NK-92 treated with Interleukin-12 subunit alpha and Interleukin-12 subunit beta, amount 100 ng/mL, for 24 hours (cell line): ENCODE measurements around the gene IQCK.

ENCODE experiments used
- DNase-seq: peaks from one replicate; lab custom pipeline; 2025; lab: John Stamatoyannopoulos, UW

The IQCK gene

DNA sequence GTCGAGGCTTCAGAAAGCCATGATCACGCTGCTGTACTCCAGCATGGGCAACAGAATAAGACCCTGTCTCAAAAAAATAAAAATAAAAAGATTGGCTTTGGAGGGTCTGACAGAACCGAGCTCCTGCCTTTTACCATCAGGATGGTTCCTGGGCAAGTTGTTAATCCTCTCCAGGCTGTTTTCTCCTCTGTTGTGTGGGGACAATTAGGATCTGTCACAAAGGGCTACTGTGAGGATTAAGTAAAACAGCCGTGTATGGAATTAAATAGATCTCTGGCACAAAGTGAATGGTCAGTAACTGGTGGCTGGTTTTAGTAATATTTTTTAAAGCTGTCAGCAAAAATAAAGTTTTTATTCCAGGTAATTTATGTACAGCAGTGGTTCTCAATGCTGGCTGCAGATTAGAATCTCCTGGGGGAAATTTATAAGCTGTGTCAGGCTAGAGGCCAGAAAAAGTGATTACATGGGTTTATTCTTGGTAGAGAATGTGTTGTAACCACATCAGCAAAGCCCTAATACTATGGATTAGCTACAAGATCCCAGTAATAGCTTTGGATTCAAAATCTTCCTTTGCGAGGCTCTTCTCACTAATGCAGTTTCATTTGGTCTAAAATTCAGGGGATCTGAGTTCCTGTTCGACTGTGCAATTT, 119.4 kb downstream of the IQCK start:
- no peak for DNase-seq

DNA sequence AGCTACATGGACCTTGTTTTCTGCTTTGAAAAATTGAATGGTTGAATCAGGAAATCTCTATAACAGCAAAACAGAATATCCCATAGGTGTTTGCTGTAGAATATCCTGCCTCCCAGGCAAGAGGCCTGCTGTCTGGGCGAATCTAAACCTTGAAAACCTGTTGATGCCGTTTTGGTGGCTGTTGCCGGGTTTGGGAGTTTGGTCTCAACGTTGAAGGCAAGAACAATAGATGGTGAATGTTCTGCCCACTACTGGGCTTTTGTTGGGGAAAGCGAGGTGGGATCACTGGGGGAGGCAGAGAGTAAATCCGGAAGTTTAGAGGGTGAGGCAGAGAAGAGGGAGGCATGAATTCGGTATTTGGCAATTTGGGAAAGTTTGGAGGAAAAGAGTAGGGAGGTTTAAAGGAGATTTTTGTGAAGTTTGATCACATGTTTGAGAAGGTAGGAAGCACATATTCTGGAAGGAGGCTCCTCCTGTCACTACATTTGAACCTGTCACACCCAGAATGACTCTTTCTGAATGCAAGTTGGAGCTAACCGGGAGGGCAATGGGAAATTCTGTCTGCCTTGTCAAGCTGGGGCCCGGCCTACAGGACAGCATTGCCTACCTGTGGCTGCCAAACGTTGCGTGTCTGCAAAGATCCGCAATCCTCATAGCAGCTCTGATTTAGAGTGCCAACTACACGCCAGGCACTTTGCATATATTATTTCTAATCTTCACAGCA, 120.1 kb downstream of the IQCK start:
- no peak for DNase-seq

DNA sequence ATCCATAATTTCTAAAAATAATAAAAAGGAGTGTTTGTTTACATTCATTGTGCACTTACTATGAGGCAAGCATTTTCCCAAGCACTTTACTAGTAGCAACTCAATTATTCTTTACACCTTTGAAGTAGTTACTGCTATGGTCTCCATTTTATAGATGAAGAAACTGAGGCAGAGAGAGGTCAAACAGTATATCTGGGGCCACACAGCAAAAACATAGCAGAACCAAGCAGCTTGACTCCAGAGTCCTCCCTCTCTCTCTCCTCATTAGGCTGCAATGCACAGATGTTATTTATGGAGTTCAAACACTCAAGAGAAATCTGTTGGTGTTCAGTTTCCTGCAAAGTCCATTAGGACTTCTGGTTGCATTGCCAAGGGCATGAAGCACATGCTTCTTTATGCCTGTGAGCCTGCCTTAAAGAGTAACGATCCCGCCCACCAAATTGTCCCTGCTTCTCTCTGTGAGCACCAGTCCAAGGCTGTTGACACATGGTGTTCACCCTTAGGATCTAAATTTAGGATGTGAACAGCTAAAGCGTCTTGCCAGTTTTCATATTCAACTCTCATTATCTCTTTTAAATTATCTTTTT, 122.5 kb downstream of the IQCK start:
- DNase-seq = no peak

DNA sequence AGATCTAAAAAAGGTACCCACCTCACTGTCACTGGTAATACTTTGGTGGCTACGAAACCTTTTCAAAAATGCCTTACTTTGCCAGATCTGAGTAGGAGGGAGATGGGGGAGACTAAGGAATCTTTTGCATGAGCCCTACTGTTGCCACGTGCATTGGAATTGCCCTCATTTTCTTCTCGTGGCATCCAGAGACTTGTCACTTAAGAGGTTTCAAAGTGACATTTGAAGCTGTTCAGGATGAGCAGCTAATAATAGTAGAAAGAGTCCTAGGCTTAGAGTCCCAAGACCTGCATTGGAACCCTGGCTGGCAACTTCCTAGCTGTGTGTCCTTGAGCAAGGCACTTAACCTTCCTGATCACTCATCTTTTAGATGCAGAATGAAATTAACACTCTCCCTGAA, 123.1 kb downstream of the IQCK start:
- DNase-seq = no peak

DNA sequence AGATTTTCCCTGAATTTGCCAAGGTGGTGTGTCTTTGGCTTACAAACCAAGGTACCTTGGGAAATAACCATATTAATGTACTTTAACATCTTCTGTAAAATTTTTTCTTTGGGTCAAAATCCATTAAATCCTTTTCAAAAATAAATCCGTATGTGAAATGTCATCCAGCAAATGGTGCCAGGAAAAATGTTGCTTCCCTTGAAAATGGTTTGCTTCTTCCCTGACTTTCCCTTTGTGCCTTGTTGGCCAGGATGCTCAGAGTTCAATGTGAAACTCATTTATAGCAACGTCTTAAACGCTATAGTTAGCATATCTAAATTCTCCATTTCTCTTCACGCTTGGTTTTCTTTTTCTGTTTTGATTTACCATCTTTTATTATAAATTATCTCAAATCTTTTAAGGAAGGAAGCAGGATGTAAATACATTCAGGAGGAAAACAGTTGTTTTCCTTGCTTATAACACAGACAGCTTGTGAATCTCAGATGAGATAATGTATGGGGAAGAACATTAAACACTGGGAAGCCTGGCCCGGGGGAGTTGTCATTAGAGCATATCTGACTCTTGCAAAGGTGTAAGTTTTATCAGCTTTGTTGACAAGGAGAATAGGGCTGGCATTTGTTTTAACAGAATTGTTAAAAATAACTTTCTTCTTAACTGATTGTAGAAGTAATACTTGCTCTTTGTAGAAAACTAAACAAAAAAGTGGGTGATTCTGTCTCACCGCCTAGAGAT, 124.5 kb downstream of the IQCK start:
- DNase-seq = no peak

DNA sequence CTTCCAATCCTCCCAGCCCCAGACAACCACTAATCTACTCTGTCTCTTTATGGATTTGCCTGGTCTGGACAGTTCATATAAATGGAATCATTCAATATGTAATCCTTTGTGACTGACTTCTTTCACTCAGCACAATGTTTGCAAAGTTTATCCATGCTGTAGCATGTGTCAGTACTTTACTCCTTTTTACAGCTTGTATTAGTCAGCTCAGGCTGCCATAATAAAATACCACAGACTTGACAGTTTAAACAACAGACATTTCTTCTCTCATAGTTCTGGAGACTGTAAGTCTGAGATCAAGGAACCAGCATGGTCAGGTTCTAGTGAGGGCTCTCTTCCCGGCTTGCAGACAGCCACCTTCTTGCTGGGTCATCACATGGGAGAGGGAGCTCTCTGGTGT, 125.3 kb downstream of the IQCK start:
- no peak for DNase-seq

DNA sequence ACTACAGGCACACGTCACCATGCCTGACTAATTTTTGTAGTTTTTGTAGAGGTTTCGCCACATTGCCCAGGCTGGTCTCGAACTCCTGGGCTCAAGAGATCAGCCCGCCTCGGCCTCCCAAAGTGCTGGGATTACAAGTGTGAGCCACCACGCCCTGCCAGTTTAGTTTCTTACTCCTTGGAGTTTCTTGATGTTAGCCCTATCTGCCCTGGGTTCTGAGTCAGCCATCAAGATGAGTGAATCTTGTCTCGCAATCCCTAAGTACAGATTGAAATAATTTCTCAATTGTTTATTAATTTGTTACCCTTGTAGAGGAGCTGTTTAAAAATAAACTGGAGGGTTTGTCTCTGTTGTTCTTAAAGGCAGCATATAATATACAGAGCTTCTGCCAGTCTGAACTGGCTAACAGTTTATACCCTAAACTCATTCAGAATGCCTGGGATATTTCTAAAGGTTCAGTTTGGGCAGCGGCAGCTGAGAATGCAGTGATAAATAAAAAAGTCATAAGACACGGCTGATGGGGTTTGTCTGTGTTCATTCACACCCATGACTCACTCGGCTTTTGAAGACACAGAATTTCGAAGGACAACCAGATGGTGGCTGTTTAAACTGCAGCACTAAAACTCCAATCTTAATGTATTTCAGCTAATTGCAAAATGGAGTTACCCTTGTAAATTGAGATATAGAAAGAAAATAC, 127.0 kb downstream of the IQCK start:
- DNase-seq = no peak

DNA sequence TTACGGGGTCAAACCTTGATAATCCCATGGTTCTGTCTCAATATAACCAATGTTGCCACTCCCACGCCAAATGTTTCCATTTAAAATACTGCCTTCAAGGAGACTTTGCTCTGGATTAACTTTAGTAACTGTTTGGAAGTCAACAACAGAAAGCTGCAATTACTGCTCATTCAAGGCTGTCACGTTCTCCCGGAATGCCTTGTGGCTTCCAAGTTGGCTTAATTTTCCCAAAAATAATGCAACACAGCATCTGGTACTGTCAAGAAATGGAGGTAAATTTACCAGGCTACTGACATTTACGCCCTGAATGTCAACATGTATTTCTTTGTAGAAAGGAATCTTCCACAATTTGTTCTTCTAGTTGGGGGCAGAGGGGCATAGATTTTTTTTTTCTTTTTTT, 128.4 kb downstream of the IQCK start:
- no peak for DNase-seq

DNA sequence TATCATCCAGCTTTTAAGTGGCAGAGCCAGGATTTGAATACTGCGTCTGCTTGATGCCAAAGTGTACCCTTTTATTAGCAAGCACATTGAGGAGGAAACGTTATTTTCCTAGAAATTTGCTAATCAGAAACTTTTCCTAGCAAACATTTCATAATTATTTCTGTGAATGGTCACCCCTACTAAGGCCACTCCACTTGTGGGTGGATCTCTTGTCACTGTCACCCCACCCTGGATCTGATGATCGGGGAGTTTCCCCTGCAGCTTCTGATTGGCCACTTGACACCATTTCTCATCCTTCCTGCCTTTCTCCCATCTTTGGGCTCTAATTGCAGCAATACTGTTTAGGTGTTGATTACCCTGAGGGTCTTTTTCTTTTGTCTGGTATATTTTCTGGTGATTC, 130.7 kb downstream of the IQCK start:
- no peak for DNase-seq

DNA sequence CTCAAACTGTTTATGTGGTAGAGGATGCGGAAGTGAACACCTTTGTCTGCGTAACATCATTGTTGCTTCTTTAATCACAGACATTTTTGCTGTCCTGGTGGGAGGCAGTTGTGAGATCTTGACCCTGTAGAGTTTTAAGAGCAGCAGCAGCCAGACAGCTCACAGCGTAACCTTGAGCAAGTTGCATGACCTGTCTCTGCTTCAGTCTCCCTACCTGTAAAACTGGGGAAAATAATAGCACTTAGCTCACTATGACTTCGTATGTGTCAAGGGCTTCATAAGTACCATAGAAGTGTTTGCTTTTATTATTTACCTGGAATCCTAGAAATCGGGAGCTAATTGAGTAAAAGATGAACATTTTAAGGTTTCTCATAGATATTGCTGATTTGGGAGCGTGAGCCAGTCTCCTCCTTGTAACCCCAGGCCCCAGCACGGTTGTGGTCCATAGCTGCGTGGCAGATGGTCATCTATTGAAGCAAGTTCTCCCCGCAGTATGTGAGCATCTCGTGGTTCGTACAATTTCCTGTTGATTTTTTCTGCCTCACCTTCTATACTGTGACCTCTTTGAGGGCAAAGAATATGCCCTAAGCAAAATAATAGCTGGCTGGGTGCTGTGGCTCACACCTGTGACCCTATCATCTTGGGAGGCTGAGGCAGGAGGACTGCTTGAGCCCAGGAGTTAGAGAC, 132.2 kb downstream of the IQCK start:
- no peak for DNase-seq

DNA sequence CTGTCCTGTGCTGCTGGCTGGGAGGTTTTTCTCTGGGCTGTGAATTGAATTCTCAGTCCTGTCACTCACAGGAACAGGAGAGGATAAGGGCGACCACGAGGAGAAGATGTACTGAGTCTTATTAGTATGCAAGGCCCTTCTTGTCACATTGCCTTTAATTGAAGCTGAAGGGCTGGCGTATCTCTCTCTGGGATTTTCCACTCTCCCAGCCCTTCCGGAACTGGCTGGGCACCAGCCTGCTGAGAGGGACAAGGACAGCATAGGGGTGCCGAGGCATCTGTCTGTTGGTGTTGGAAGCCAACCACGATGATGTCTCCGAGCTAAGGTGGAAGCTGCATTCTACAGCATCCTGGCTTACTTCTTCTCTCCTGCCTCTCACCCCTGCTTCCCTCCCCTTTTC, 133.4 kb downstream of the IQCK start:
- DNase-seq = no peak

DNA sequence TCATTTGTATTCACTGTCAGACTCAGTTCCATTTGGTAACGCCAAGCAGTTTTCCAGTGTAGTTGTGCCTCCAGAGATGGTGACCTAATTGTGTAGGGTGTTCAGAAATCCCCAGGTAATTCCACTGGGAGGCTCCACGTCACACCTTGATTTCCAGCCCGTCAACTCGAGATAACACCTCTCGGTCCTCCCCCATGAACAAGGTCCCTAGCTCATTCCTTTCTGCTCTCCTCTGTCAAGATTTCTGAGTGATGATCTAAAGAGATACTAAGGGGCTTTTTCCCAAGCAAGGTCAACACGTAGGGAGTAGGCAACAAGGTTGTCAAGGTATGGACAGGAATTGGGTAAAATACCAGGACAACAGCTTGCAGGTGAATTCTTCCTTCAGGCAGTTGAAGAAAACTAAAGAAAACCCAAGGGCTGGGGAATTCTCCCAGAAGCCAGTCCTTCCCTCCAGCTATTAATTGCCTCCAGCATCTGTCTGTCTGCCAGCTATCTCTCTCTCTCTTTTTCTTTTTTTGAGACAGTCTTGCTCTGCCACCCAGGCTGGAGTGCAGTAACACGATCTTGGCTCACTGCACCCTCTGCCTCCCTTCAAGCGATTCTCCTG, 135.2 kb downstream of the IQCK start:
- no peak for DNase-seq

DNA sequence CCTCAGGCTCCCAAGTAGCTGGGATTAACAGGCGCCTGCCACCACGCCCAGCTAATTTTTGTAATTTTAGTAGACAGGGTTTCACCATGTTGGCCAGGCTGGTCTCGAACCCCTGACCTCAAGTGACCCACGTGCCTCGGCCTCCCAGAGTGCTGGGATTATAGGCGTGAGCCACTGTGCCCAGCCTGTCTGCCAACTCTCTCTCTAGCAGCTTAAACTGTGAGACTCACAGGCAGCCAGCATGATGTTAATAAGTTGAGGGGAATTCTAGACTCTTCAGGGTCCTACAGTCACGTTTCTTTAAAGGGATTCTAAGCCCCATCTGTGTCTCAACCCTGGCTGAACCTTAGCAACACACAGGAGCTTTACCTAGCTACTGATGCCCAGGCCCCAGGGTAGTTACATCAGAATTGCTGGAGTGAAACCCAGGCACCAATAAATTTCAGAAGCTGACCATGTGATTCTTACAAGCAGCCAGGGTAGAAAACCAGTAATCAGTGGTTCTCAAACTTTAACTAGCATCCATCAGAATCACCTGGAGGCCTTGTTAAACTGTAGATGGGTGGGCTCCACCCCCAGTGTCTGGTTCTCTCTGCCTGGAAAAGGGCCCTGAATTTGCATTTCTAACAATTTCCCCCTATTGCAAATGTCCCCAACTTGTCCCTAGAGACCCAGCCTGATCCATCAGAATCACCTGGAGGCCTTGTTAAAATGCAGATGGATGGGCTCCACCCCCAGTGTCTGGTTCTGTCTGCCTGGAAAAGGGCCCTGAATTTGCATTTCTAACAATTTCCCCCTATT, 135.9 kb downstream of the IQCK start:
- DNase-seq = no peak

DNA sequence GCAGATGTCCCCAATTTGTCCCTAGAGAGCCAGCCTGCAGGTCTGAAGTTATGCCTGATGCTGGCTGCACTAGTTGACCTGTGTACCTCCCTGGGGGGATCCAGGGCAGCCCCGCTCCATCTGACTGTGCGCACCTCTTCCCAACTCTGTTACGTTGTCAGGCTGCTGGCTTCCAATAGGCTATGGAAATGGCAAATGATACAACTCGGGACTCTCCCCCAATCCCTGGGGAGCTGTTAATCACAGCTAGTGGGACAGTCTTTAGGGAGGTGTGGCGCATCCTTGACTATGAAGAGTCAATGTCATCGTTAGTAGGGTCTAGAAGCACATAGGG, 136.4 kb downstream of the IQCK start:
- DNase-seq = no peak

DNA sequence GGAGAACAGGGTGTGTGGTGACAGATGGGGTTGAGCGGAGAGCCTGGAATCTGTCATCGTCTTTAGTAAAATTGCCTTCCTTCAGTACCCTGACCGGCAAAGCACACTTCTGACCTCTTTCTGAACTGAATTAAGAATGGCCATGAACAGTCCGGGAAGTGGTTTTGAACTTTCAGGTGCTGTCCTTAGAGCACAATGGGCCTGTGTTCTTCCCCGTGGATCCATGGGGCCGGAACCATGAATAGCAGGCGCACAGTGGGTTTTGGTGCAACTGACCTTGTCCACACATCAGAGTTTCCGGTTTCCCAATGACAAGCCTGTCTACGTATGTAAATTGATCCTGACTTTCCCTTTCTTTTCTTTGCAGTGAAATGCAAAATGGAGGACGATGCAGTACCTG, 138.0 kb downstream of the IQCK start:
- no peak for DNase-seq

DNA sequence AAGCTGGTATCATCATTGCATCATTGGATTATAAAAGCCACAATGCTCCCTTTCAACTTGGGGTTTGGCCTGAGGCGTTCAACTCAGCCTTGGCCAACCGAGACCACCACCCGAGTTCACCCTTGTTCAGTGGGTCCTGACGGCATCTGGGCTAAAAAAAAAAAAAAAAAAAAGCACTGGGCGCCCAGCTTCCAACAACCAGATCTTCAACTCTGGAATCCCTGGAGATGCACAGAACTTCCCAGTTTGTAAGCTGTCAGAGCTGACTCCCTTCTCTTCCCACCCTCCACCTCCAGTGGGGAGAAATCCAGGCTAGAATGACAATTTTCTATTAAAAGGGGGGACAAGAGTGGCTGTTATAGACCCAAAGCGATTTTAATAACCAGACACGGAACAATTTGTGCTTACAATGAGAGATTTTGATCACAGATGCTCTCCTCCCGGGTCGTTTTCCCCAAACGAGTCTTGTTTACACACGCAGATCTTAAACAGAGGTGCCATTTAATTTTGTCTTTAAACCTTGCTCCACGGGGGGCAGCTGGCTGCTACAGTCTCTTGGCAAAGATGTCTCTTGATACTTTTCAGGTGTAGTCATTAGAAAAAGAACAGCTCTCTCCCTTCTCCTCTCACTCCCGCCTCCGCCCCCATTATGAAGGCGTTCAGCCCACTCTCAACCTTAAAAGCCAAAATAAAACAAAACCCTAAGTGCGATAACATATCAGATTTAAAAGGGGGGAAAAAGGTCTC, 139.7 kb downstream of the IQCK start:
- DNase-seq = no peak

DNA sequence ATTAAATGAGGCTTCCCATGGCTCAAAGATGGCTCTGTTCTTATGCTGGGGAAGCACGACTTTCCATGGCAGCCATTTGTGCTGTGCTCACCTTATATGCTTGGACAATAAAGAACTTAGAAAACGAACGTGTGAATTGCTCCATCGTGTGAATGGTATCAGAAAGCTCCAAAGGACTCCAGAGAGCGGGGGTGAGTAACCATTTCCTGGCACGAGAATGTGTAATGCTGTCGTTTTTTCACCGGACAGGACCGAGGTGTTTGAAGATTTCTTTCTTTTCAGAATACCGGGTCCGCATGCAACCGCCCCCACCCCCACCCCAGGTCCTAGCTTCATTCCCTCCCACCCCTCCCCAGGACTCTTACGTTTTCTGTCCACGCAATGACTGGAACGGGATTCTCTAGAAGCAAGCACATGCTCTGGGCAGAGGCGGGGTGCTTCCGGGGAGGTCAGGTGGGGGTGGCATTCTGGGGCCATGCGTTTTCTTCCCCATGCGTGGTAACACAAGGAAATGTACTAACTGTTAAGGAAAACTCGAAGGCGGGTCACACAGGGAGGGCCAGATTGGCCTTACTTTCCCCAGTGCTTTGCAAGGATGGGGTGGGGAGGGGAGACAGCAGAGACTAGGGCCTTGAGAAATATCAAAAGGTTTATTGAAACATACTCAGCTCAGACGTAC, 140.4 kb downstream of the IQCK start:
- no peak for DNase-seq

DNA sequence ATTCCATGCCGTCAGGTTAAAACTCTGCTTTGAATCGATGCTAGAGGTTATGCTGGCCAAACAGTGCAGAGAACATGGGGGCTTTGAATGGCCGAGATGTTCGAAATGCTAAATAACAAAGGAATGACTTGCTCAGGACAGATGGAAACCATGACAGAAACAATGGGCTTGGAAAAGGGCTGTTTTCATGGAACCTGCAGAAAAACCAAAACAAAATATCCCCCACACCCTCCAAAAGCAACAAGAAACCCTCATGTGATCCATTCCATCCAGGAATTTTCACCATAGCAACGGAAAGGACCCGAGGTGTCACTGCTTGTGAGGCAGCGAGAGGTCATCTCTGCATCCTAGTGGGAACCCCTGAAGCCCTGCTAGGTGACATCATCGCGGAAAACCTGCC, 141.1 kb downstream of the IQCK start:
- no peak for DNase-seq

DNA sequence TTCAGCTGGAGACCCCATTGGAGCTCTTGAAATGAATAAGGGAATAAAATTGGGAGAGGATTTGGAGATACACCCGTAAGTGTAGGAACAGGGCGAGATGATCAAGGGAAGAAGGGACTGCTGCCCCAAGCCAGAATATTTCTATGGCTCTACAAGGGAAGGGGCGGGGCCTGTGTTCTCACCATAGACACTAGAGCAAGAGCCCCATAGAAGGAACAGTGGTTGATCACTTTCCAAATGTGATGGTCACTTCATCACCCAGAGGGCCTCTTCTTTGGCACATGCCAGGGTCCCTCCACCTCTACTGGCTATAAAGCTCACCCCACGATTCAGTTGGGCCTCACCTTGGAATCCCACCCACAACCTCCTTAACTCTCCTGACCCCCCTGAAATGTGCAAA, 141.5 kb downstream of the IQCK start:
- DNase-seq = no peak
